Measurements from ENCODE around the gene CC2D1B. TPM values are rescaled to one million over a fixed set of nuclear protein-coding genes. Genes with fewer than 3 reads are reported as not detected.

Gene CC2D1B
- total and polyA plus RNA-seq, 9 of the 15 experiments (the other 6 are each of a cell fraction or from before 2014, with no cell fraction given) = 1.2 to 33.6 (median 25.5) TPM

DNA sequence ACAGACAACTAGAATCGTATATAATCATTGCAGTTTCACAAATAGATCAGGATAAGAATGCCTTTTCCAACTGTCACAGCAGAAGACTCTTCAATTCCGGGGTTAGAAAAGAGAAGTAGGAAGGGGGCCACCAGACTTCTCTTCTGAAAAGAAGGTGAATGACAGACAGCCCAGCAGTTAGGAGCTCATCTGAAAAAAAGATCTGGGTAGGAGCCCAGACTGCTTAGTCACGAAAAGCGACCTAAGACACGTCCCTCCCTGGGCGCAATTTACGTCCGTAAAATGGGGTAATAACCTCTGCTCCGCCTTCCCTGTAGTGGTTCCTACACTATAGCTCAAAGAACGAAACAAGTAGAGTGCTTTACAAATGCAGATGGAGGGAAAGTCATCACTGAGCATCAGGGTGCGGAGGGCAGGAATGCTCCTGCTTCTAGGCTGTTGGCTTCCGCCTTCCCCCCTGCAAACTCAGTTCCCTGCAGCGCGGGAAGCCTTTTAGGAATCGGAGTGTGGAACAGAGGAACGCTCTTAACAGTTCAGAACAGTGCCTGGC, 37.6 kb upstream of the CC2D1B start (continued):
- TF ChIP-seq ZHX1 (conservative IDR thresholded peaks at IDR 0.05; ENCODE audit: low read length) (no peak), RBM34 (IDR thresholded peaks at IDR 0.05; ENCODE audit: borderline replicate concordance, insufficient read depth, low read length) (no peak), EZH2 (IDR thresholded peaks at IDR 0.05; ENCODE audit: borderline replicate concordance, low read depth, low read length) (no peak), HNRNPLL (IDR thresholded peaks at IDR 0.05; ENCODE audit: low read depth, low read length, poor library complexity, severe bottlenecking) (peak; percentile 99), ZNF324 (CRISPR knock-in tag; IDR thresholded peaks at IDR 0.05) (no peak), KDM1A (IDR thresholded peaks at IDR 0.05) (no peak), RBM17 (IDR thresholded peaks at IDR 0.05; ENCODE audit: borderline replicate concordance, low read depth, low read length) (no peak), XRCC3 (IDR thresholded peaks at IDR 0.05) (no peak), ZNF79 (CRISPR knock-in tag; IDR thresholded peaks at IDR 0.05; ENCODE audit: low read depth) (no peak), TAF9B (IDR thresholded peaks at IDR 0.05; ENCODE audit: partially characterized antibody) (peak; percentile 38), SUPT5H (IDR thresholded peaks at IDR 0.05) (no peak; the same call in 1 of the 2 replicates), RFX7 (CRISPR knock-in tag; IDR thresholded peaks at IDR 0.05) (no peak), ZNF639 (CRISPR knock-in tag; conservative IDR thresholded peaks at IDR 0.05 in 1 of 2, IDR thresholded peaks at IDR 0.05 in 1 of 2) (no peak), NEUROD1 (IDR thresholded peaks at IDR 0.05; ENCODE audit: borderline replicate concordance, low read depth, low read length, partially characterized antibody) (no peak), ZKSCAN8 (CRISPR knock-in tag; IDR thresholded peaks at IDR 0.05) (no peak), ZFP36 (IDR thresholded peaks at IDR 0.05; ENCODE audit: low read depth, low read length, partially characterized antibody) (no peak)
- TF ChIP-seq, protein P1, sequence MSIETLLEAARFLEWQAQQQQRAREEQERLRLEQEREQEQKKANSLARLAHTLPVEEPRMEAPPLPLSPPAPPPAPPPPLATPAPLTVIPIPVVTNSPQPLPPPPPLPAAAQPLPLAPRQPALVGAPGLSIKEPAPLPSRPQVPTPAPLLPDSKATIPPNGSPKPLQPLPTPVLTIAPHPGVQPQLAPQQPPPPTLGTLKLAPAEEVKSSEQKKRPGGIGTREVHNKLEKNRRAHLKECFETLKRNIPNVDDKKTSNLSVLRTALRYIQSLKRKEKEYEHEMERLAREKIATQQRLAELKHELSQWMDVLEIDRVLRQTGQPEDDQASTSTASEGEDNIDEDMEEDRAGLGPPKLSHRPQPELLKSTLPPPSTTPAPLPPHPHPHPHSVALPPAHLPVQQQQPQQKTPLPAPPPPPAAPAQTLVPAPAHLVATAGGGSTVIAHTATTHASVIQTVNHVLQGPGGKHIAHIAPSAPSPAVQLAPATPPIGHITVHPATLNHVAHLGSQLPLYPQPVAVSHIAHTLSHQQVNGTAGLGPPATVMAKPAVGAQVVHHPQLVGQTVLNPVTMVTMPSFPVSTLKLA (conservative IDR thresholded peaks at IDR 0.05) = 0 out of 4 replicates have a peak, but pooled peaks have one; percentile 25 to 29
- TF ChIP-seq, protein P2, sequence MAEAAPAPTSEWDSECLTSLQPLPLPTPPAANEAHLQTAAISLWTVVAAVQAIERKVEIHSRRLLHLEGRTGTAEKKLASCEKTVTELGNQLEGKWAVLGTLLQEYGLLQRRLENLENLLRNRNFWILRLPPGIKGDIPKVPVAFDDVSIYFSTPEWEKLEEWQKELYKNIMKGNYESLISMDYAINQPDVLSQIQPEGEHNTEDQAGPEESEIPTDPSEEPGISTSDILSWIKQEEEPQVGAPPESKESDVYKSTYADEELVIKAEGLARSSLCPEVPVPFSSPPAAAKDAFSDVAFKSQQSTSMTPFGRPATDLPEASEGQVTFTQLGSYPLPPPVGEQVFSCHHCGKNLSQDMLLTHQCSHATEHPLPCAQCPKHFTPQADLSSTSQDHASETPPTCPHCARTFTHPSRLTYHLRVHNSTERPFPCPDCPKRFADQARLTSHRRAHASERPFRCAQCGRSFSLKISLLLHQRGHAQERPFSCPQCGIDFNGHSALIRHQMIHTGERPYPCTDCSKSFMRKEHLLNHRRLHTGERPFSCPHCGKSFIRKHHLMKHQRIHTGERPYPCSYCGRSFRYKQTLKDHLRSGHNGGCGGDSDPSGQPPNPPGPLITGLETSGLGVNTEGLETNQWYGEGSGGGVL (CRISPR knock-in tag; IDR thresholded peaks at IDR 0.05) = no peak
- TF ChIP-seq, protein P3, sequence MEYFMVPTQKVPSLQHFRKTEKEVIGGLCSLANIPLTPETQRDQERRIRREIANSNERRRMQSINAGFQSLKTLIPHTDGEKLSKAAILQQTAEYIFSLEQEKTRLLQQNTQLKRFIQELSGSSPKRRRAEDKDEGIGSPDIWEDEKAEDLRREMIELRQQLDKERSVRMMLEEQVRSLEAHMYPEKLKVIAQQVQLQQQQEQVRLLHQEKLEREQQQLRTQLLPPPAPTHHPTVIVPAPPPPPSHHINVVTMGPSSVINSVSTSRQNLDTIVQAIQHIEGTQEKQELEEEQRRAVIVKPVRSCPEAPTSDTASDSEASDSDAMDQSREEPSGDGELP (CRISPR knock-in tag; IDR thresholded peaks at IDR 0.05; ENCODE audit: borderline replicate concordance) = no peak
